Adrenal gland (tissue), 5 donors: Measurements from ENCODE around the gene CCDC167.

ENCODE experiments used
- POLR2A ChIP-seq, 2 donors: fragments of 450-650 bp; IDR thresholded peaks; one replicate each; pipeline ENCODE4 v1.6.1; 2017; ENCODE audit warnings: antibody characterized with exemption in 2 of 2, mild to moderate bottlenecking in 2 of 2, moderate library complexity in 1 of 2
- TF ChIP-seq, protein P1 (sequence below), 6 experiments: fragments of 450-650 bp in 4 of 6; fragments of 200-600 bp in 2 of 6; sonication (generic) in 1 of 6; IDR thresholded peaks; 1 replicate in 5 of 6; 2 replicates in 1 of 6; pipeline versions ENCODE4 v1.5.1 to v1.8.0; 2016 to 2021; ENCODE audit warnings: antibody characterized with exemption in 6 of 6, mild to moderate bottlenecking in 2 of 6, moderate library complexity in 1 of 6
- donor health status: DM: no; HTN: no; CAD: no.

DNA sequence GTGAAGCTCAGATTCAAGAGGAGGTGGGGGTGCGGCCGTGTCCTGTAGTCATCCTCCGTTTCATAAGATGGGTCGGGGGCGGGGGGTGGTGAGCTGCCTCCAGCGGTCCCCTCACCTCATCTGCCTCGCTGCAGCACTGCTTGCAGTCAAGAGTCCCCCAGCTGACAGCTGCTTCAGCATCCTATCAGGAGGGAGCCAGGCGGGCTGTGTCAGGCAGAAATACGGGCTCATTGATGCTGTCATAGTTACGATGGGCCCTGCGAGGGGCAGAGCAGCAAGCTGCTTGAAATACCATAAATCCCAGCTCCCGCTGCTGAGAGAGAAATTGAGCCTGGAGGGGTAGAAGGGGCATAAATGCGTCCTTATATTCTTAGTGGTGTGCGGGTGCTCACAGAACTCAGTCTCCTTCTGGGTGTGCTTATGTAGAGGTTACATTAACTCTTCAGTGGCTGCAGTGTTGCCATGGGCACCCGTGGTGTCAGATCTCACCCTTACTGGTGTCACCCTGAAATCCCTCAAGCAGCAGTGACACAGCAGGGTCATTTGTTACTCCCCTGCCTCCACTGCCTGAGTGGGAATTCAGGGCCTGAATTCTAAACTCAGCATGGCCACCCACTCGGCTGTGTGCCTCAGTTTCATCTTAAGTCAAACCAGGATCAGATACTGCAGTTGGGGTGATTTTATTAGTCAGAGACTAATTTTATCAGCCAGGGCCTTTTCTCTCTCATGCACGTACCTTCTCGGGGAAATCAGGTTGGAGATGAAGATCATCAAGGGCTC lies 21.8 kb downstream of the CCDC167 start:
- TF ChIP-seq, protein P1, sequence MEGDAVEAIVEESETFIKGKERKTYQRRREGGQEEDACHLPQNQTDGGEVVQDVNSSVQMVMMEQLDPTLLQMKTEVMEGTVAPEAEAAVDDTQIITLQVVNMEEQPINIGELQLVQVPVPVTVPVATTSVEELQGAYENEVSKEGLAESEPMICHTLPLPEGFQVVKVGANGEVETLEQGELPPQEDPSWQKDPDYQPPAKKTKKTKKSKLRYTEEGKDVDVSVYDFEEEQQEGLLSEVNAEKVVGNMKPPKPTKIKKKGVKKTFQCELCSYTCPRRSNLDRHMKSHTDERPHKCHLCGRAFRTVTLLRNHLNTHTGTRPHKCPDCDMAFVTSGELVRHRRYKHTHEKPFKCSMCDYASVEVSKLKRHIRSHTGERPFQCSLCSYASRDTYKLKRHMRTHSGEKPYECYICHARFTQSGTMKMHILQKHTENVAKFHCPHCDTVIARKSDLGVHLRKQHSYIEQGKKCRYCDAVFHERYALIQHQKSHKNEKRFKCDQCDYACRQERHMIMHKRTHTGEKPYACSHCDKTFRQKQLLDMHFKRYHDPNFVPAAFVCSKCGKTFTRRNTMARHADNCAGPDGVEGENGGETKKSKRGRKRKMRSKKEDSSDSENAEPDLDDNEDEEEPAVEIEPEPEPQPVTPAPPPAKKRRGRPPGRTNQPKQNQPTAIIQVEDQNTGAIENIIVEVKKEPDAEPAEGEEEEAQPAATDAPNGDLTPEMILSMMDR (IDR thresholded peaks at IDR 0.05), result no peak
- TF ChIP-seq POLR2A (IDR thresholded peaks at IDR 0.05), result no peak
